ENCODE measurements around the gene PCDHA5.
"Not testable (repeated sequence)": the region's sequence is repeated elsewhere in the genome, so short reads cannot be mapped to it uniquely, and the experiment has no call there.

The PCDHA5 gene

DNA sequence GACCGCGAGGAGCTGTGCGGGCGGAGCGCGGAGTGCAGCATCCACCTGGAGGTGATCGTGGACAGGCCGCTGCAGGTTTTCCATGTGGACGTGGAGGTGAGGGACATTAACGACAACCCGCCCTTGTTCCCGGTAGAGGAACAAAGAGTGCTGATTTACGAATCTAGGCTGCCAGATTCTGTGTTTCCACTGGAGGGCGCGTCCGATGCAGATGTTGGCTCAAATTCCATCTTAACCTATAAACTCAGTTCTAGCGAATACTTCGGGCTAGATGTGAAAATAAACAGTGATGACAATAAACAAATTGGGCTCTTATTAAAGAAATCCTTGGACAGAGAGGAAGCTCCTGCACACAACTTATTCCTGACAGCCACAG lies 6.9 kb downstream of the PCDHA5 start:
- TF ChIP-seq CTCF (IDR thresholded peaks at IDR 0.05; ENCODE audit: control insufficient read depth, extremely low read depth, insufficient read depth) = peak; percentile 38; the same call in 1 of the 2 replicates
- no peak for DNase-seq (ENCODE audit: low read depth)
- no peak overlapping the region for H3K4me3 ChIP-seq (ENCODE audit: low read depth, low read length)

DNA sequence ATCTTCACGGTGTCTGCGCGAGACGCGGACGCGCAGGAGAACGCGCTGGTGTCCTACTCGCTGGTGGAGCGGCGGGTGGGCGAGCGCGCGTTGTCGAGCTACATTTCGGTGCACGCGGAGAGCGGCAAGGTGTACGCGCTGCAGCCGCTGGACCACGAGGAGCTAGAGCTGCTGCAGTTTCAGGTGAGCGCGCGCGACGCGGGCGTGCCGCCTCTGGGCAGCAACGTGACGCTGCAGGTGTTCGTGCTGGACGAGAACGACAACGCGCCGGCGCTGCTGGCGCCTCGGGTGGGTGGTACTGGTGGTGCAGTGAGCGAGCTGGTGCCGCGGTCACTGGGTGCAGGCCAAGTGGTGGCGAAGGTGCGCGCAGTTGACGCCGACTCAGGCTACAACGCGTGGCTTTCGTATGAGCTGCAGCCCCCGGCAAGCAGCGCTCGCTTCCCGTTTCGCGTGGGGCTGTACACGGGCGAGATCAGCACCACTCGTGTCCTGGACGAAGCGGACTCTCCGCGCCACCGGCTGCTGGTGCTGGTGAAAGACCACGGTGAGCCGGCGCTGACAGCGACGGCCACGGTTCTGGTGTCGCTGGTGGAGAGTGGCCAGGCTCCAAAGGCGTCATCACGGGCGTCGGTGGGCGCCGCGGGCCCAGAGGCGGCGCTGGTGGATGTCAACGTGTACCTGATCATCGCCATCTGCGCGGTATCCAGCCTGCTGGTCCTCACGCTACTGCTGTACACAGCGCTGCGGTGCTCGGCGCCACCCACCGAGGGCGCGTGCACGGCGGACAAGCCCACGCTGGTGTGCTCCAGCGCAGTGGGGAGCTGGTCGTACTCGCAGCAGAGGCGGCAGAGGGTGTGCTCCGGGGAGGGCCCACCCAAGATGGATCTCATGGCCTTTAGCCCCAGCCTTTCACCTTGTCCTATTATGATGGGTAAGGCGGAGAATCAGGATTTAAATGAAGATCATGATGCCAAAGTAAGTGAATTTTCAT lies 8.4 kb downstream of the PCDHA5 start:
- not testable (repeated sequence) for H3K4me3 ChIP-seq (ENCODE audit: low read depth, low read length); DNase-seq (ENCODE audit: low read depth)

GRCh38 chr5:140833993-140834392 lies 12.6 kb downstream of the PCDHA5 start, which contains the start of gene PCDHA7:
TSS of gene PCDHA7 (plus strand) at chr5:140834269. CDS start at chr5:140834384, 115 bp downstream.
- no peak within 1 kb of the TSS for H3K4me3 ChIP-seq (ENCODE audit: low read depth, low read length)
- DNase-seq (ENCODE audit: low read depth) = no peak
- TF ChIP-seq CTCF (IDR thresholded peaks at IDR 0.05; ENCODE audit: control insufficient read depth, extremely low read depth, insufficient read depth) = peak; percentile 29; the same call in 1 of the 2 replicates

- DNase-seq (ENCODE audit: low read depth) = not testable (repeated sequence)
Observed at GRCh38 chr5:140834439-140835008, 13.1 kb downstream of the PCDHA5 start.

GRCh38 chr5:140835622-140836510 lies 14.5 kb downstream of the PCDHA5 start:
- no peak for TF ChIP-seq CTCF (IDR thresholded peaks at IDR 0.05; ENCODE audit: control insufficient read depth, extremely low read depth, insufficient read depth)
- DNase-seq (ENCODE audit: low read depth) = no peak
- H3K4me3 ChIP-seq (ENCODE audit: low read depth, low read length) = no peak overlapping the region

More at GRCh38 chr5:140834439-140835008, 13.1 kb downstream of the PCDHA5 start:
- not testable (repeated sequence) for H3K4me3 ChIP-seq (ENCODE audit: low read depth, low read length)

DNA sequence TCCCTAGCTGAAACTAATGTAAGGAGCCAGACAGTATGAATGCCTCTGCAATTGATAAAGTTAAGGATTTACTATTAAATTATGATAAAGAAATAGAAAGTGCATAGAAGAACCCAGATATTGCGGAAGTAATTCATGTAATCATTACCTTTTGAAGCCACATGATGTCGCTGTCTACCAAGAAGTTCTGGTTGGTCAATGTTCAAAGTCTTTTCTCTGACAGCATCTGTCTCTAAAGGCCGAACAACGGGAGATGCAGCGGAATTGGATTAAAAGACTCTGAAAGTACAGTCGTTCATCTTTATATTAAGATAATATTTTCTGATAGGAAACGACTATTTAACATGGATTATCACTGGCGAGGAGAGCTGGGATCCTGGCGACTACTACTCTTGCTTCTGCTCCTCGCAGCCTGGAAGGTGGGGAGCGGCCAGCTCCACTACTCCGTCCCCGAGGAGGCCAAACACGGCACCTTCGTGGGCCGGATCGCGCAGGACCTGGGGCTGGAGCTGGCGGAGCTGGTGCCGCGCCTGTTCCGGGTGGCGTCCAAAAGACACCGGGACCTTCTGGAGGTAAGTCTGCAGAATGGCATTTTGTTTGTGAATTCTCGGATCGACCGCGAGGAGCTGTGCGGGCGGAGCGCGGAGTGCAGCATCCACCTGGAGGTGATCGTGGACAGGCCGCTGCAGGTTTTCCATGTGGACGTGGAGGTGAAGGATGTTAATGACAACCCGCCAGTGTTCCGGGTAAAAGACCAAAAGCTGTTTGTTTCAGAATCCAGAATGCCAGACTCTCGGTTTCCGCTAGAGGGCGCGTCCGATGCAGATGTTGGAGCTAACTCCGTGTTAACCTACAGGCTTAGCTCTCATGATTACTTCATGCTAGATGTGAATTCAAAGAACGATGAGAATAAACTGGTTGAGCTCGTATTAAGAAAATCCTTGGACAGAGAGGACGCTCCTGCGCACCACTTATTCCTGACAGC lies 19.9 kb downstream of the PCDHA5 start, which contains the start of gene PCDHA8:
PCDHA8 (plus strand) TSS at position 210 of the 985 bp plus-strand sequence; CDS start at position 345, 135 bp downstream.
- H3K4me3 ChIP-seq (ENCODE audit: low read depth, low read length) = no peak within 1 kb of the TSS
- TF ChIP-seq CTCF (IDR thresholded peaks at IDR 0.05; ENCODE audit: control insufficient read depth, extremely low read depth, insufficient read depth) = peak; percentile 53
- no peak for DNase-seq (ENCODE audit: low read depth)

Measured in LNCaP clone FGC (cell line).